Fibroblast of mammary gland (primary cell): ENCODE measurements around the gene TMEM144.

Experiments used
- DNase-seq: peaks from one replicate; pipeline ENCODE4 v3.0.0-alpha.2; 2010; ENCODE audit warnings: low read depth
- H3K4me3 ChIP-seq: 2 replicates; pipeline ENCODE4 v1.5.1; 2011; ENCODE audit warnings: low read depth, mild to moderate bottlenecking, low read length, moderate library complexity; ENCODE audit not compliant: control insufficient read depth
- CTCF ChIP-seq: conservative IDR thresholded peaks from 2 replicates; pipeline ENCODE4 v1.5.1; 2011; ENCODE audit warnings: low read depth, low read length, inconsistent platforms; ENCODE audit not compliant: control insufficient read depth, insufficient read depth

Gene TMEM144

GRCh38 chr4:158304694-158305093 lies 94.4 kb downstream of the TMEM144 start:
- TF ChIP-seq CTCF = no peak
- DNase-seq = no peak
- H3K4me3 ChIP-seq = no peak overlapping the region
